Body of pancreas (tissue), 4 donors: ENCODE data around the gene LDLRAD4.

Experiments
- POLR2A ChIP-seq, 3 donors: fragments of 450-650 bp; IDR thresholded peaks; one replicate each; pipeline ENCODE4 v1.6.1; 2016; ENCODE audit warnings: antibody characterized with exemption in 3 of 3, mild to moderate bottlenecking in 2 of 3
- TF ChIP-seq, protein P1 (sequence below), 7 experiments: fragments of 450-650 bp in 4 of 7; fragments of 200-600 bp in 3 of 7; sonication (generic) in 3 of 7; IDR thresholded peaks; one replicate each; pipeline ENCODE4 v1.5.1; 2016 to 2019; ENCODE audit warnings: antibody characterized with exemption in 7 of 7

DNA sequence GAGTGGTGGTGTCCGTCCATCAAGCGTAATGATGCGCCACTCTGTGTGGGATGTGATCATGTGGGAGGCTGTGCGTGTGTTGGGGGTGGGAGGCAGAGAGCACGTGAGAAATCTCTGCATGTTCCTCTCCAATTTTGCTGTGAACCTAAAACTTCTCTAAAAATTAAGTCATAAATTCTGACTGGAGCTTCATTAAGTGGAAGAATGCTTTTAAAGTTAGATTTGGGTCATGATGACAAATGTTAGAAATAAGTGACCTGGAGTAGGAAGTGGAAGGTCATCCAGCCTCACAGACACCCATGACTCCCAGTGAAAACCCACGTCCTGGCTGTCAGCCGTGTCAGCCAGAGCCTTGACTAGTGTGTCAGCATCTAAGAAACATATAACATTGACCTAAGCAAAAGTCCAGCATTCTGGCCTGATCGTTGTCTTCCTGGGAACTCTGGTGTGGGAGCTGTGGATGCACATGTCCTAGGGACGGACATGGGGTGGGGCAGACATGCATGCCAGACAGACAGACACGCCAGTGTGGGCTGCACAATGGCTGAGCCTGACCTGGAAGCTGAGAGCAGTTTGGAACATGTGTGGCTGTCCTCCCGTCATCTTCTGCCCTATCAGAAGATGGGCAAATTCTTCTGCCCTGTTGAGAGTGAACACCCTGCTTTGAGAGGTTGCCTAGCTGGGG lies 262.2 kb downstream of the LDLRAD4 start:
- no peak for TF ChIP-seq POLR2A (IDR thresholded peaks at IDR 0.05)
- TF ChIP-seq, protein P1, sequence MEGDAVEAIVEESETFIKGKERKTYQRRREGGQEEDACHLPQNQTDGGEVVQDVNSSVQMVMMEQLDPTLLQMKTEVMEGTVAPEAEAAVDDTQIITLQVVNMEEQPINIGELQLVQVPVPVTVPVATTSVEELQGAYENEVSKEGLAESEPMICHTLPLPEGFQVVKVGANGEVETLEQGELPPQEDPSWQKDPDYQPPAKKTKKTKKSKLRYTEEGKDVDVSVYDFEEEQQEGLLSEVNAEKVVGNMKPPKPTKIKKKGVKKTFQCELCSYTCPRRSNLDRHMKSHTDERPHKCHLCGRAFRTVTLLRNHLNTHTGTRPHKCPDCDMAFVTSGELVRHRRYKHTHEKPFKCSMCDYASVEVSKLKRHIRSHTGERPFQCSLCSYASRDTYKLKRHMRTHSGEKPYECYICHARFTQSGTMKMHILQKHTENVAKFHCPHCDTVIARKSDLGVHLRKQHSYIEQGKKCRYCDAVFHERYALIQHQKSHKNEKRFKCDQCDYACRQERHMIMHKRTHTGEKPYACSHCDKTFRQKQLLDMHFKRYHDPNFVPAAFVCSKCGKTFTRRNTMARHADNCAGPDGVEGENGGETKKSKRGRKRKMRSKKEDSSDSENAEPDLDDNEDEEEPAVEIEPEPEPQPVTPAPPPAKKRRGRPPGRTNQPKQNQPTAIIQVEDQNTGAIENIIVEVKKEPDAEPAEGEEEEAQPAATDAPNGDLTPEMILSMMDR (IDR thresholded peaks at IDR 0.05) = no peak
